Inferior parietal cortex (tissue), 1 donor: ENCODE results near the gene FBXO9.

Experiments
- DNase-seq: peaks from one replicate; pipeline ENCODE4 v3.0.0-alpha.2; 2016; ENCODE audit errors: extremely low spot score

Gene FBXO9

GRCh38 chr6:53134601-53135235 lies 69.5 kb downstream of the FBXO9 start:
- DNase-seq: no peak

GRCh38 chr6:53136000-53136609 lies 70.9 kb downstream of the FBXO9 start:
- DNase-seq: no peak

- no peak for DNase-seq
Observed at GRCh38 chr6:53139841-53140413, 74.7 kb downstream of the FBXO9 start.

GRCh38 chr6:53142810-53143209 lies 77.6 kb downstream of the FBXO9 start:
- DNase-seq: no peak

GRCh38 chr6:53143710-53144109 lies 78.5 kb downstream of the FBXO9 start:
- no peak for DNase-seq

GRCh38 chr6:53144802-53145201 lies 79.6 kb downstream of the FBXO9 start:
- no peak for DNase-seq

- DNase-seq: no peak
Observed at GRCh38 chr6:53148684-53149083, 83.5 kb downstream of the FBXO9 start, which contains the start of gene GCM1. Gene GCM1, minus strand, starts transcription at chr6:53148841. Its CDS starts 3,209 bp downstream, at chr6:53145632.
